Neural crest cell (in vitro differentiated cells): ENCODE measurements around the gene XDH. TPM values are rescaled to one million over a fixed set of nuclear protein-coding genes. Genes with fewer than 3 reads are reported as not detected.
A peak's percentile ranks its signal among the peaks of the same experiment; 100 is the strongest.

Experiments used
- DNase-seq: peaks from one replicate; pipeline ENCODE4 v3.0.0; 2021; ENCODE audit warnings: low read depth, mixed read lengths, low spot score
- H3K27ac Mint-ChIP-seq: one replicate; pipeline ENCODE4 v1.8.0; 2021; ENCODE audit warnings: mild to moderate bottlenecking, mixed read lengths; ENCODE audit not compliant: unreplicated experiment
- H3K27me3 Mint-ChIP-seq: 2 replicates; pipeline ENCODE4 v1.8.0; 2021; ENCODE audit warnings: low read depth, mild to moderate bottlenecking, mixed read lengths
- H3K36me3 Mint-ChIP-seq: 2 replicates; pipeline ENCODE4 v1.8.0; 2021; ENCODE audit warnings: low read depth, mild to moderate bottlenecking, mixed read lengths
- H3K4me1 Mint-ChIP-seq: 2 replicates; pipeline ENCODE4 v1.8.0; 2021; ENCODE audit warnings: mixed read lengths
- H3K4me3 Mint-ChIP-seq: one replicate; pipeline ENCODE4 v1.8.0; 2021; ENCODE audit warnings: mild to moderate bottlenecking, mixed read lengths
- H3K9me3 Mint-ChIP-seq: 2 replicates; pipeline ENCODE4 v1.8.0; 2021; ENCODE audit warnings: mixed read lengths
- total RNA-seq: library from RNA; stranded (reverse); gene quantifications from 2 replicates; pipeline ENCODE4 v1.2.1, GENCODE V29; 2021
- TF ChIP-seq, protein P1 (sequence below): fragments of 200-600 bp; sonication (generic); conservative IDR thresholded peaks from 2 replicates; pipeline ENCODE4 v1.5.0; 2021; ENCODE audit warnings: antibody characterized with exemption, mild to moderate bottlenecking

The XDH gene
- total RNA-seq, 1 donor from 2014 or later = 0.75 TPM

DNA sequence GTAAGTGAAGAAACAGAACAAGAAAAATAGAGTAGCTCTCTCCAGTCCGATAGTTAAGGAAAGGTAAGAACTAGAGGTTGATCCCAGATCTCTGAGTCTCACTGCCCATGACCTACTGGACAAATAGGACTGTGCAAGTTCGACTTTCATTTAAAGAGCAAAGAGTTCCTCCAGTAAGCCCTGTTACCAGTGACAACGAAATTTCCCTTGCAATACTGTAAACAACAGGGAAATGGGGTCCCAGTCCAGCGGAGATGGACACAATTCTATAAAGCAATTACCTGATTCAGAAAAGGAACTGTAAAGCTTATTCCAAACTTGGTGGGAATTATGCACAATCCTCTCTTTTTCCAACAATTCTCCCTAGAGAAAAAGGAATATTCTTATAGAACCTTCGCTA, 65.9 kb downstream of the XDH start:
- Mint-ChIP-seq H3K27me3 (no peaks in the 10 kb centered on the region), H3K4me3 (no peak overlapping the region), H3K36me3 (no peaks in the 10 kb centered on the region), H3K4me1 (peaks cover 7% of the 10 kb centered on the region), H3K27ac (no peak overlapping the region), H3K9me3 (no peaks in the 10 kb centered on the region)
- no peak for DNase-seq
- TF ChIP-seq, protein P1, sequence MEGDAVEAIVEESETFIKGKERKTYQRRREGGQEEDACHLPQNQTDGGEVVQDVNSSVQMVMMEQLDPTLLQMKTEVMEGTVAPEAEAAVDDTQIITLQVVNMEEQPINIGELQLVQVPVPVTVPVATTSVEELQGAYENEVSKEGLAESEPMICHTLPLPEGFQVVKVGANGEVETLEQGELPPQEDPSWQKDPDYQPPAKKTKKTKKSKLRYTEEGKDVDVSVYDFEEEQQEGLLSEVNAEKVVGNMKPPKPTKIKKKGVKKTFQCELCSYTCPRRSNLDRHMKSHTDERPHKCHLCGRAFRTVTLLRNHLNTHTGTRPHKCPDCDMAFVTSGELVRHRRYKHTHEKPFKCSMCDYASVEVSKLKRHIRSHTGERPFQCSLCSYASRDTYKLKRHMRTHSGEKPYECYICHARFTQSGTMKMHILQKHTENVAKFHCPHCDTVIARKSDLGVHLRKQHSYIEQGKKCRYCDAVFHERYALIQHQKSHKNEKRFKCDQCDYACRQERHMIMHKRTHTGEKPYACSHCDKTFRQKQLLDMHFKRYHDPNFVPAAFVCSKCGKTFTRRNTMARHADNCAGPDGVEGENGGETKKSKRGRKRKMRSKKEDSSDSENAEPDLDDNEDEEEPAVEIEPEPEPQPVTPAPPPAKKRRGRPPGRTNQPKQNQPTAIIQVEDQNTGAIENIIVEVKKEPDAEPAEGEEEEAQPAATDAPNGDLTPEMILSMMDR = no peak

DNA sequence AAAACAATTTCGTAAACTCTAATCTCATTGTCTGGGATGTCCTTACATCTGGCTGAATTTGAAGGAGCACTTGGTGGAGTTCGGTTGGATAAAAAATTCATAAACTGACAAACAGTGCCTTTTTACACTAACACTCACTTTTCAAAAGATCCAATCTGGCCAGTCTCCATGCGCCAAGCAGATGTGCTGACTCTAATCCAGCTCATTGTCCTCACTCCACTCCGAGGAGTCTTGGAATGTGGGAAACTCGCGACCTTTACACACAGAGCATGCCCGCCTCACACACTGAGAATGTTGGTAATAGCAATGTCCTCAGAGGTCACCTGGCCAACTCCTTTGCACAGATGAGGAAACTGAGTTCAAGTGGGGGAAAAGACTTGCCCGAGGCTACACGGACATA, 66.8 kb downstream of the XDH start:
- Mint-ChIP-seq H3K36me3 (no peaks in the 10 kb centered on the region), H3K27me3 (no peaks in the 10 kb centered on the region), H3K4me3 (no peak overlapping the region), H3K4me1 (peaks cover 7% of the 10 kb centered on the region), H3K9me3 (no peaks in the 10 kb centered on the region), H3K27ac (peak overlapping the region; percentile 85)
- DNase-seq = no peak
- TF ChIP-seq, protein P1 = no peak

DNA sequence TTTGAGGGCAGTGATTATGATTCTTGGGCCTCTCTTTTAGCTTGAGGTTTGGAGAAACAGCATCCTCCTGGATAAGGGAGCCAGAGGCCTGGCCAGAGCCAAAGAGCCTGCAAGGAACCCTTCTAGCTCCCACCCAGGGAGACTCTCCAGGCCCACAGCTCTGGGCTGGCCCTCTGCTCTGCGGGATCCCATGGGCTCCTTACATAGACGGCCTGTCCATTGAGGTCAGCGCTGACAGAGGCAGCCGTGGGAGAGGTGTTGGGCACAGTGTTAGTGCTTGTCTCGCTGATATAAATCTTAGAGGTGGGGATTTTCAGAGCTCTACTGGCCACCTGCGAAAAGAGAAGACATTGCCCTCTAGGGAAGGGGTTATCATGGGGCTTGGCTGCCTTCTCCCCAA, 67.2 kb downstream of the XDH start:
- no peaks in the 10 kb centered on the region for H3K36me3 Mint-ChIP-seq
- H3K4me3 Mint-ChIP-seq = no peak overlapping the region
- no peak for DNase-seq
- H3K9me3 Mint-ChIP-seq = no peaks in the 10 kb centered on the region
- no peaks in the 10 kb centered on the region for H3K27me3 Mint-ChIP-seq
- H3K4me1 Mint-ChIP-seq = peaks cover 7% of the 10 kb centered on the region
- TF ChIP-seq, protein P1 = no peak
- no peak overlapping the region for H3K27ac Mint-ChIP-seq

DNA sequence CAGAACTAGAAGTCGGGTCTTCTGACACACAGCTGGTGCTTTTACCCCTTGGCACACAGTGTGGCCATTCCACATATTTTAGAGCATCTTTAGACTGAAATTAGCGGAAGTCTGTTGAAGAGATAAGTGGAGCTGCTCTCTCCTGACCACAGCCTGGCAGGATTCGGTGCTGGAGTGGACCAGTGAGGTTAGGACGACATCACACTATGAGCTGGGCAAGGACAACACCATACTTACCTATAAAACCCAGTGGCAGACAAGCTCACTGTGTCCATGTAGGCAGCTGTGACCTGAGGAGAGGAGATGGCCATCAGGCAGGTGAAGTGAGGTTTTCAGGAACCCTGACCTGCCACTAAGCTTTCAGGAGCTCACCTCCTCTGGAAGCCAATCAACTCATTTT, 70.1 kb downstream of the XDH start:
- DNase-seq = no peak
- no peaks in the 10 kb centered on the region for H3K9me3 Mint-ChIP-seq
- no peak overlapping the region for H3K27ac Mint-ChIP-seq
- H3K4me3 Mint-ChIP-seq = no peak overlapping the region
- peaks cover 7% of the 10 kb centered on the region for H3K4me1 Mint-ChIP-seq
- H3K36me3 Mint-ChIP-seq = no peaks in the 10 kb centered on the region
- H3K27me3 Mint-ChIP-seq = no peaks in the 10 kb centered on the region
- TF ChIP-seq, protein P1 = no peak

DNA sequence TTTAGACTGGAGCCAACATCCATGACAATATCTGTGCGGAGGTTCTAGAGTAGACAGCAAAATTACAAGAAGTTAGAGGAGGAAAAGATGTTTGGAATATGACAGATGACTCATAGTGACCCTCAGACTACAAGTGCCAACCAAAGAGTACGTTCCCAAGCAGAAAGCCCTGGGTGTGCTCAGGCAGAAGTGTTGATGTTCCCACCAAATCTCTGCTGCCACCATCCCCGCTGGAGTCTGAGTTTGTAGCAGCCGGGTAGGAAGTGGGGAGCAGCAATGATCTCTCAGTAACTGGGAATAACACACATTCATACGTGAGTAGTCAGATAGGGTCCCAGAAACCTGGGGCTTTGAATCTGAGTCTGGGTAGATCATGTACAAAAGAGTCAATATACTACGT, 73.2 kb downstream of the XDH start:
- DNase-seq = no peak
- no peak overlapping the region for H3K27ac Mint-ChIP-seq

More for the DNA sequence above, 73.2 kb downstream of the XDH start:
- TF ChIP-seq, protein P1 = no peak
- Mint-ChIP-seq H3K9me3 (no peaks in the 10 kb centered on the region), H3K36me3 (no peaks in the 10 kb centered on the region), H3K4me1 (no peaks in the 10 kb centered on the region), H3K27me3 (no peaks in the 10 kb centered on the region), H3K4me3 (no peak overlapping the region)
